Myocyte (in vitro differentiated cells): ENCODE data around the gene PLCL1. TPM values are rescaled to one million over a fixed set of nuclear protein-coding genes. Genes with fewer than 3 reads are reported as not detected.
A peak's percentile ranks its signal among the peaks of the same experiment; 100 is the strongest.

Experiments
- DNase-seq: peaks from one replicate; pipeline ENCODE4 v3.0.0-alpha.2; 2012; ENCODE audit warnings: low read depth
- total RNA-seq: library from RNA; depleted of rRNA; stranded (reverse); fragments of >200 nt; gene quantifications from 2 replicates; pipeline ENCODE4 v1.2.3, GENCODE V29; 2014

PLCL1 gene
- total RNA-seq, 1 donor from 2014 or later: 2.5 TPM

GRCh38 chr2:197852108-197852507, 47.7 kb downstream of the PLCL1 start:
- peak; percentile 86 for DNase-seq

GRCh38 chr2:197853549-197853948, 49.2 kb downstream of the PLCL1 start:
- no peak for DNase-seq

GRCh38 chr2:197857476-197858107, 53.2 kb downstream of the PLCL1 start:
- DNase-seq: no peak

- no peak for DNase-seq
Observed at GRCh38 chr2:197858607-197859140, 54.3 kb downstream of the PLCL1 start.

GRCh38 chr2:197862246-197862955, 58.0 kb downstream of the PLCL1 start:
- no peak for DNase-seq

- DNase-seq: no peak
Observed at GRCh38 chr2:197863744-197864143, 59.4 kb downstream of the PLCL1 start.

GRCh38 chr2:197866455-197866854, 62.1 kb downstream of the PLCL1 start:
- DNase-seq: no peak

GRCh38 chr2:197867033-197867432, 62.6 kb downstream of the PLCL1 start:
- no peak for DNase-seq

- peak; percentile 36 for DNase-seq
Observed at GRCh38 chr2:197867624-197868023, 63.2 kb downstream of the PLCL1 start.

- DNase-seq: no peak
Observed at GRCh38 chr2:197868206-197868605, 63.8 kb downstream of the PLCL1 start.

GRCh38 chr2:197869041-197869440, 64.6 kb downstream of the PLCL1 start:
- DNase-seq: no peak

- DNase-seq: peak; percentile 40
Observed at GRCh38 chr2:197869501-197870111, 65.2 kb downstream of the PLCL1 start.

- no peak for DNase-seq
Observed at GRCh38 chr2:197870137-197870536, 65.7 kb downstream of the PLCL1 start.

- peak; percentile 7 for DNase-seq
Observed at GRCh38 chr2:197871780-197872456, 67.5 kb downstream of the PLCL1 start.

- DNase-seq: peak; percentile 73
Observed at GRCh38 chr2:197873293-197873701, 68.9 kb downstream of the PLCL1 start.

GRCh38 chr2:197875763-197876162, 71.4 kb downstream of the PLCL1 start:
- no peak for DNase-seq

GRCh38 chr2:197876524-197876923, 72.1 kb downstream of the PLCL1 start:
- DNase-seq: no peak

GRCh38 chr2:197877038-197877437, 72.6 kb downstream of the PLCL1 start:
- no peak for DNase-seq

- DNase-seq: no peak
Observed at GRCh38 chr2:197878792-197879191, 74.4 kb downstream of the PLCL1 start.

GRCh38 chr2:197879812-197880408, 75.5 kb downstream of the PLCL1 start:
- no peak for DNase-seq

GRCh38 chr2:197883354-197884032, 79.1 kb downstream of the PLCL1 start:
- no peak for DNase-seq
